Esophagus mucosa (tissue), 1 donor: ENCODE results near the gene NFASC. TPM values are rescaled to one million over a fixed set of nuclear protein-coding genes. Genes with fewer than 3 reads are reported as not detected.

Source experiments
- ATAC-seq: fragments of 200-7000 bp; cut with Tn5 transposase; one replicate; pipeline ENCODE4 v1.9.1; 2020
- total RNA-seq: library from RNA; stranded (reverse); gene quantifications from one replicate; pipeline ENCODE4 v1.2.4, GENCODE V29; 2023
- donor health status: DM: yes; HTN: yes; CAD: no.

The NFASC gene
- total RNA-seq, 1 donor from 2014 or later, result 12.2 TPM

GRCh38 chr1:204863024-204863423, 7.6 kb upstream of the NFASC start:
- no peak for ATAC-seq

- no peak for ATAC-seq
Measured at GRCh38 chr1:204863730-204864129, 6.9 kb upstream of the NFASC start.

- ATAC-seq, result no peak
Measured at GRCh38 chr1:204866051-204866596, 4.5 kb upstream of the NFASC start.

GRCh38 chr1:204867203-204867602, 3.5 kb upstream of the NFASC start:
- no peak for ATAC-seq

GRCh38 chr1:204867666-204868339, 2.9 kb upstream of the NFASC start:
- ATAC-seq, result no peak

GRCh38 chr1:204868340-204868700, 2.3 kb upstream of the NFASC start:
- no peak for ATAC-seq

- ATAC-seq, result no peak
Measured at GRCh38 chr1:204869097-204869496, 1.6 kb upstream of the NFASC start.

- no peak for ATAC-seq
Measured at GRCh38 chr1:204871405-204872037, 859 bp downstream of the NFASC start.

- ATAC-seq, result no peak
Measured at GRCh38 chr1:204872262-204872881, 1.7 kb downstream of the NFASC start.

- ATAC-seq, result no peak
Measured at GRCh38 chr1:204873176-204873575, 2.5 kb downstream of the NFASC start.

GRCh38 chr1:204873714-204874113, 3.1 kb downstream of the NFASC start:
- ATAC-seq, result no peak

GRCh38 chr1:204874274-204874673, 3.6 kb downstream of the NFASC start:
- ATAC-seq, result no peak

- ATAC-seq, result no peak
Measured at GRCh38 chr1:204875255-204875654, 4.6 kb downstream of the NFASC start.

- ATAC-seq, result no peak
Measured at GRCh38 chr1:204878621-204879234, 8.1 kb downstream of the NFASC start.

- ATAC-seq, result no peak
Measured at GRCh38 chr1:204879351-204879750, 8.7 kb downstream of the NFASC start.

- no peak for ATAC-seq
Measured at GRCh38 chr1:204880906-204881305, 10.2 kb downstream of the NFASC start.

- ATAC-seq, result no peak
Measured at GRCh38 chr1:204882479-204882878, 11.8 kb downstream of the NFASC start.

- no peak for ATAC-seq
Measured at GRCh38 chr1:204883405-204883804, 12.7 kb downstream of the NFASC start.

GRCh38 chr1:204885288-204885711, 14.6 kb downstream of the NFASC start:
- ATAC-seq, result no peak

GRCh38 chr1:204885790-204886189, 15.1 kb downstream of the NFASC start:
- ATAC-seq, result no peak

- no peak for ATAC-seq
Measured at GRCh38 chr1:204887846-204888245, 17.2 kb downstream of the NFASC start.

- no peak for ATAC-seq
Measured at GRCh38 chr1:204888294-204888693, 17.6 kb downstream of the NFASC start.

GRCh38 chr1:204889681-204890383, 19.2 kb downstream of the NFASC start:
- ATAC-seq, result no peak
